Choroid plexus epithelial cell (primary cell): ENCODE measurements around the gene DUSP16.

ENCODE experiments used
- DNase-seq: peaks from one replicate; pipeline ENCODE4 v3.0.0-alpha.2; 2010; ENCODE audit warnings: low read depth
- H3K4me3 ChIP-seq: 2 replicates; pipeline ENCODE4 v1.5.1; 2011; ENCODE audit warnings: low read depth, mild to moderate bottlenecking, control low read depth, low read length, moderate library complexity
- TF ChIP-seq, protein P1 (sequence below): conservative IDR thresholded peaks from 2 replicates; pipeline ENCODE4 v1.5.1; 2011; ENCODE audit warnings: low read depth, mild to moderate bottlenecking, control low read depth, inconsistent platforms, low read length, moderate library complexity

The DUSP16 gene, protein sequence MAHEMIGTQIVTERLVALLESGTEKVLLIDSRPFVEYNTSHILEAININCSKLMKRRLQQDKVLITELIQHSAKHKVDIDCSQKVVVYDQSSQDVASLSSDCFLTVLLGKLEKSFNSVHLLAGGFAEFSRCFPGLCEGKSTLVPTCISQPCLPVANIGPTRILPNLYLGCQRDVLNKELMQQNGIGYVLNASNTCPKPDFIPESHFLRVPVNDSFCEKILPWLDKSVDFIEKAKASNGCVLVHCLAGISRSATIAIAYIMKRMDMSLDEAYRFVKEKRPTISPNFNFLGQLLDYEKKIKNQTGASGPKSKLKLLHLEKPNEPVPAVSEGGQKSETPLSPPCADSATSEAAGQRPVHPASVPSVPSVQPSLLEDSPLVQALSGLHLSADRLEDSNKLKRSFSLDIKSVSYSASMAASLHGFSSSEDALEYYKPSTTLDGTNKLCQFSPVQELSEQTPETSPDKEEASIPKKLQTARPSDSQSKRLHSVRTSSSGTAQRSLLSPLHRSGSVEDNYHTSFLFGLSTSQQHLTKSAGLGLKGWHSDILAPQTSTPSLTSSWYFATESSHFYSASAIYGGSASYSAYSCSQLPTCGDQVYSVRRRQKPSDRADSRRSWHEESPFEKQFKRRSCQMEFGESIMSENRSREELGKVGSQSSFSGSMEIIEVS

DNA sequence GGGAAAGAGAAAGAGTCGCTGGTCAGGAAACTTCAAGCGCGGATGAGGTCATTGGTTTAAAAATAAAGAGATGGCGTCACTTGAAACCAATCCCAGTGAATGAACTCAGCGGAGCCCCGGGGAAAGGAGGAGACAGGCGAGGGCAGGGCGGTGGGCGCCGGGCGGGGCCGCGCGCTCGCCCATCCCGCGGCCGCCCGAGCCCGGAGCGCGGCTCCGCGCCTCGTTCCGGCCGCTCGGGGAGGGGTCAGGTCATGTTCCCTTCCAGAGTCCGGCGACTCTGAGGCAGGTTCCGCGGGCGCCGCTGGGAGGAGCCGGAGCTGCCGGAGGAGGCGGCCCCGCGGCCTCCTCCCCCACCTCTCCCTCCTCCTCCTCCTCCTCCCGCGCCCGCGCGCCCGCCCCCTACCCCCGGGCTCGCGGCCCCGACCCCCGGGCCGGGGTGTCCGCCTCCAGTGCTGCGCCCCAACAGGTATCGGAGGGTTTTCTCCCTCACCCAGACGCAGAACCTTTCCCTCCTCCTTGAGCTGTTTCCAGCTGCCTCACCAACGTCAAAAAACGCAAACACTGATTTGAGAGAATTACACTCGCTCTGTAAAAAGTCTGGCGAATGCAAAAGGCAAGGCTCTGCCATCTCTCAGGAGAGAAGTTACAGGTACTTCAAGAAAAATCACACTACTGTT, at the start of gene DUSP16:
Gene DUSP16 (minus strand): TSS at position 279 of the 677 bp plus-strand sequence. CDS start 41,765 bp downstream, outside the sequence.
- peak within 1 kb of the TSS; percentile 82 for H3K4me3 ChIP-seq
- TF ChIP-seq, protein P1, sequence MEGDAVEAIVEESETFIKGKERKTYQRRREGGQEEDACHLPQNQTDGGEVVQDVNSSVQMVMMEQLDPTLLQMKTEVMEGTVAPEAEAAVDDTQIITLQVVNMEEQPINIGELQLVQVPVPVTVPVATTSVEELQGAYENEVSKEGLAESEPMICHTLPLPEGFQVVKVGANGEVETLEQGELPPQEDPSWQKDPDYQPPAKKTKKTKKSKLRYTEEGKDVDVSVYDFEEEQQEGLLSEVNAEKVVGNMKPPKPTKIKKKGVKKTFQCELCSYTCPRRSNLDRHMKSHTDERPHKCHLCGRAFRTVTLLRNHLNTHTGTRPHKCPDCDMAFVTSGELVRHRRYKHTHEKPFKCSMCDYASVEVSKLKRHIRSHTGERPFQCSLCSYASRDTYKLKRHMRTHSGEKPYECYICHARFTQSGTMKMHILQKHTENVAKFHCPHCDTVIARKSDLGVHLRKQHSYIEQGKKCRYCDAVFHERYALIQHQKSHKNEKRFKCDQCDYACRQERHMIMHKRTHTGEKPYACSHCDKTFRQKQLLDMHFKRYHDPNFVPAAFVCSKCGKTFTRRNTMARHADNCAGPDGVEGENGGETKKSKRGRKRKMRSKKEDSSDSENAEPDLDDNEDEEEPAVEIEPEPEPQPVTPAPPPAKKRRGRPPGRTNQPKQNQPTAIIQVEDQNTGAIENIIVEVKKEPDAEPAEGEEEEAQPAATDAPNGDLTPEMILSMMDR: no peak
- peak; percentile 96 for DNase-seq

DNA sequence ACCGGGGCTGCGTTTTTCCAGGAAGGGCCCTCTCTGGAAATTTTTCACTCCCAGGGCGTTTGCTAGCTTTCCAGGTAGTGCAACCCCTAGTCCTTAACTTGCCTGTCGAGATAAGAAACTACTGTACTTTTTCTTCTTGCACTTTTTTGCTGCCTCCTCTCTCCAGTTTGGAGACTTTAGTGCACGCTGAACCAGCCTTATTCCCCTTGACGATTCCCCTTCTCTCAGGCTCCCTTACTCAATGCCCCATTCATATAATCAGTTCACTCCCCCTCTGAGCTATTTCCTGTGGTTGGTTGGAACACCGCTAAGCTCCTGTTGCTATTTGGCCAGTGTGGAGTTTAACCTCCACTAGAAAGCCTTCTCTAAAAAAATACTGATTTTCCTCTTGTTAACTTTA, 49.7 kb upstream of the DUSP16 start:
- peak overlapping the region; percentile 88 for H3K4me3 ChIP-seq
- TF ChIP-seq, protein P1: no peak
- peak; percentile 86 for DNase-seq

DNA sequence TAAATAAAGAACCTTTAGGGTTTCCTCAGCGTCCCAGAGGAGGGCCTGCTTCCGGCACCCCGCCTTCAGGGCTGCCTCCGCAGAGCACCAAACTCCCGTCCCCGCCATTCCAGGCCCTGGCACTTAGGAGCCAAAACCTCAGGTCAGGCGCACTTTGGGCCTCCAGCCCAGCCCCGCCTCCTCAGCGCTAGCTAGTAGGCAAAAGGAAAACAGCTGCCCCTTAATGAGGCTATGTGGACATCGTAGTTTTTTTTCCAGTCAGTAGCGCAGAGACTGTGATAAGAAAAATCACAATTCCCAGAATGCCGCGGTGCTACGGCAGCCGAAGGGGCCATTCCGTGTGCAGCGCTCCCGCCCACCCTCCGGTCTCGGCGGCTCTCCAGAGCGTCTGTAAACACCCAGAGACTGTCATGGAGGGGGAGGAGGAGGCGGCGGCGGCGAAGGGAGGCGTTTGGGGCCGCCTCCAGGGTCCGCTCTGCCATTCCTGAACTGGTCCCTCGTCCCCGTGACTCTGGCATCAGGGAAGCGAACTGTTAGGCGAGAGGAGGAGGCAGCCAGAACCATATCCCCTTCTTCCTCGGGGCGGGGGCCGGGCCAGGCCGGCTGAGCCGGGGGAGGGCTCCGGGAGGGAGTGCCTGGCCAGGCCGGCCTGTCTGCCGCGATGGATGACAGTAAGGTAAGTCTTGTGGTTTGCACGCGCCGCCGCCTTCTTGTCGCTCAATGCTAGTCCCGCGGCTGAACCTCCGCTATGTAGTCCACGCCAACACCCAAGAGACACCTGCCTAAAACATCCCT, 49.0 kb upstream of the DUSP16 start, which contains the start of gene CREBL2:
Gene CREBL2 (plus strand): TSS at position 365 of the 795 bp plus-strand sequence. CDS start 297 bp downstream, at position 662.
- TF ChIP-seq, protein P1: no peak
- DNase-seq: peak; percentile 98
- peak within 1 kb of the TSS; percentile 88 for H3K4me3 ChIP-seq

DNA sequence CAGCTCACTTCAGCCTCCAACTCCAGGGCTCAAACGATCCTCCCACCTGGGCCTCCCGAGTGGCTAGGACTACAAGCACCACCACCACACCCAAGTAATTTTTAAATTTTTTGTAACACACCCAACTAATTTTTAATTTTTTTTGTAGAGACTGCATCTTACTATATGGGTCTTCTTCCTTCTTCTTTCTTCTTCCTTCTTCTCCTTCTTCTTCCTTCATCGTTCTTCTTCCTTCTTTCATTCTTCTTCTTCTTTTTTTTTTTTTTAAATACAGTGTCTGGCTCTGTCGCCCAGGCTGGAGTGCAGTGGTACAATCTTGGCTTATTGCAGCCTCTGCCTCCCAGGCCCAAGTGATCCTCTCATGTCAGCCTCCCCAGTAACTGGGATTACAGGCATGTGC, 48.0 kb upstream of the DUSP16 start:
- H3K4me3 ChIP-seq: no peak overlapping the region
- DNase-seq: no peak
- TF ChIP-seq, protein P1: no peak

DNA sequence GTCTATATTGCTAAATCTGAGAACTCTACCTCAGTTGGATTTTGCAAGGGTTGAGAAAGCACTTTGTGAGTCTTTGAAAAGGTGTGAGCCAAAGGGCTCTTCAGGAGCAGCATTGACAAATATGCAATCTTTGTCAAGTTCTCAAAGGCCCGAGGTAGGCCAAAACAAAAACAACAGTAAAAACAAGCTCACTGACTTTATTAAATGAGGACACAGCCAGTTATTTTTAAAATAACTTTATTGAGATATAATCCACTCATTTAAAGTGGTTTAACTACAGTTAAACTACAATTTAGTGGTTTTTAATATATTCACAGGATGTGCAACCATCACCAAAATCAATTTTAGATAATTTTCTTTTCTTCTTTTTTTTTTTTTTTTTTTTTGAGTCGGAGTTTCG, 47.0 kb upstream of the DUSP16 start:
- DNase-seq: no peak
- TF ChIP-seq, protein P1: no peak
- H3K4me3 ChIP-seq: no peak overlapping the region

DNA sequence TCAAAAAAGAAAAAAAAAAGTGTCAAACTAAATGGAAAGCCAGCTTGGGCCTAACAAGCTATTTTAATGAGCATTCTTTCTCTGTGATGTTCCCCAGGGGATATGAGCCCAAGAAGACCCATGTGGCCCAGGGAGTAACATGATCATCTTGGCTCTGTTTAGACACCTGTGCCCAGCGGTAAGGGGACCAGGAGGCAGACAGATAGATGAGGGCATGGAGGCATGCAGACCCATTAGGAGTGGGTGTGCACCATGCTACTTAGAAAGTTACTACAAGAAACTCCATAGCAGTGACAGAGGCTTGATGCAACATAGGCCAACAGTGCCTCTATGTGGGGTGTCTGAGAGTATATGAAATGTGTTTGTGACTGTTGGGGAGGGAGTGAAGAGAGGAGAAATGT, 45.9 kb upstream of the DUSP16 start:
- H3K4me3 ChIP-seq: no peak overlapping the region
- TF ChIP-seq, protein P1: peak; percentile 14
- peak; percentile 56 for DNase-seq
